ENCODE data around the gene ADAMTS5.

DNA sequence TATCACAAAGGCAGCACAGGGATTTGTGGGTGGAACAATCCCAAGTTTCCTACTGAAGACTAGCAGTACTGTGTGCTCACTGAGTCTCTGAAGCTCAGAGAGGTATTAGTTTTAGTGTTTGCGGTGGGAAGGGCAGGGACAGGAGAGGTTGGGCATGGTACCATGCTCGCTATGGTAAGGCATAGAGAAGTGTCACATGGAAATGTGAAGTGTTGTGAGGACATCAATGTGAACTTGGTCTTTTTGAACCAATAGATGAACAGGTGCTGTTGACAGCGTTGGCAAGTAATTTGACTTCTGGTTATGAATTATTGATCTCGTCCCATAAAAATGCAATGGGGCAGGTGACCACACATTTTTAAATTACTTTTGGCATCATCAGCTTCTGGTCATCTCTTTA lies 65.9 kb downstream of the ADAMTS5 start:
- TF ChIP-seq, protein P1, sequence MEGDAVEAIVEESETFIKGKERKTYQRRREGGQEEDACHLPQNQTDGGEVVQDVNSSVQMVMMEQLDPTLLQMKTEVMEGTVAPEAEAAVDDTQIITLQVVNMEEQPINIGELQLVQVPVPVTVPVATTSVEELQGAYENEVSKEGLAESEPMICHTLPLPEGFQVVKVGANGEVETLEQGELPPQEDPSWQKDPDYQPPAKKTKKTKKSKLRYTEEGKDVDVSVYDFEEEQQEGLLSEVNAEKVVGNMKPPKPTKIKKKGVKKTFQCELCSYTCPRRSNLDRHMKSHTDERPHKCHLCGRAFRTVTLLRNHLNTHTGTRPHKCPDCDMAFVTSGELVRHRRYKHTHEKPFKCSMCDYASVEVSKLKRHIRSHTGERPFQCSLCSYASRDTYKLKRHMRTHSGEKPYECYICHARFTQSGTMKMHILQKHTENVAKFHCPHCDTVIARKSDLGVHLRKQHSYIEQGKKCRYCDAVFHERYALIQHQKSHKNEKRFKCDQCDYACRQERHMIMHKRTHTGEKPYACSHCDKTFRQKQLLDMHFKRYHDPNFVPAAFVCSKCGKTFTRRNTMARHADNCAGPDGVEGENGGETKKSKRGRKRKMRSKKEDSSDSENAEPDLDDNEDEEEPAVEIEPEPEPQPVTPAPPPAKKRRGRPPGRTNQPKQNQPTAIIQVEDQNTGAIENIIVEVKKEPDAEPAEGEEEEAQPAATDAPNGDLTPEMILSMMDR (IDR thresholded peaks at IDR 0.05; ENCODE audit: low read length) = no peak
- TF ChIP-seq EZH2phosphoT487 (IDR thresholded peaks at IDR 0.05; ENCODE audit: low read length) (no peak), EZH2 (optimal IDR thresholded peaks at IDR 0.05; ENCODE audit: low read depth, low read length) (no peak)
